HG03521 (cell line): Measurements from ENCODE around the gene TBX21.

Source experiments
- ATAC-seq: cut with Tn5 transposase; IDR thresholded peaks from one replicate; pipeline ENCODE4 v1.9.1; 2021; ENCODE audit warnings: mild to moderate bottlenecking, moderate library complexity; ENCODE audit not compliant: unreplicated experiment

Gene TBX21, protein sequence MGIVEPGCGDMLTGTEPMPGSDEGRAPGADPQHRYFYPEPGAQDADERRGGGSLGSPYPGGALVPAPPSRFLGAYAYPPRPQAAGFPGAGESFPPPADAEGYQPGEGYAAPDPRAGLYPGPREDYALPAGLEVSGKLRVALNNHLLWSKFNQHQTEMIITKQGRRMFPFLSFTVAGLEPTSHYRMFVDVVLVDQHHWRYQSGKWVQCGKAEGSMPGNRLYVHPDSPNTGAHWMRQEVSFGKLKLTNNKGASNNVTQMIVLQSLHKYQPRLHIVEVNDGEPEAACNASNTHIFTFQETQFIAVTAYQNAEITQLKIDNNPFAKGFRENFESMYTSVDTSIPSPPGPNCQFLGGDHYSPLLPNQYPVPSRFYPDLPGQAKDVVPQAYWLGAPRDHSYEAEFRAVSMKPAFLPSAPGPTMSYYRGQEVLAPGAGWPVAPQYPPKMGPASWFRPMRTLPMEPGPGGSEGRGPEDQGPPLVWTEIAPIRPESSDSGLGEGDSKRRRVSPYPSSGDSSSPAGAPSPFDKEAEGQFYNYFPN

DNA sequence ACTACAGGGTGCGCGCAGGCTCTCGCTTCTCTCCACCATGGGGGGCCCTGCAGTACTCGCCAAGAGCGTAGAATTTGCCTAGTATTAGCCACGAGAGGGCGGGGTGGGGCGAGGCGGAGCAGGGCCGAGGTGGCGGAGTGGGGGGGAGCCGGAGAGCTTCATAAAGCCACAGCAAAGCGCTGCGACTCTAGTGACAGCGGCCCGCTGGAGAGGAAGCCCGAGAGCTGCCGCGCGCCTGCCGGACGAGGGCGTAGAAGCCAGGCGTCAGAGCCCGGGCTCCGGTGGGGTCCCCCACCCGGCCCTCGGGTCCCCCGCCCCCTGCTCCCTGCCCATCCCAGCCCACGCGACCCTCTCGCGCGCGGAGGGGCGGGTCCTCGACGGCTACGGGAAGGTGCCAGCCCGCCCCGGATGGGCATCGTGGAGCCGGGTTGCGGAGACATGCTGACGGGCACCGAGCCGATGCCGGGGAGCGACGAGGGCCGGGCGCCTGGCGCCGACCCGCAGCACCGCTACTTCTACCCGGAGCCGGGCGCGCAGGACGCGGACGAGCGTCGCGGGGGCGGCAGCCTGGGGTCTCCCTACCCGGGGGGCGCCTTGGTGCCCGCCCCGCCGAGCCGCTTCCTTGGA is at the start of gene TBX21:
Gene TBX21 (plus strand): TSS at position 190 of the 627 bp plus-strand sequence. CDS start 219 bp downstream, at position 409.
- peak; percentile 42 for ATAC-seq

DNA sequence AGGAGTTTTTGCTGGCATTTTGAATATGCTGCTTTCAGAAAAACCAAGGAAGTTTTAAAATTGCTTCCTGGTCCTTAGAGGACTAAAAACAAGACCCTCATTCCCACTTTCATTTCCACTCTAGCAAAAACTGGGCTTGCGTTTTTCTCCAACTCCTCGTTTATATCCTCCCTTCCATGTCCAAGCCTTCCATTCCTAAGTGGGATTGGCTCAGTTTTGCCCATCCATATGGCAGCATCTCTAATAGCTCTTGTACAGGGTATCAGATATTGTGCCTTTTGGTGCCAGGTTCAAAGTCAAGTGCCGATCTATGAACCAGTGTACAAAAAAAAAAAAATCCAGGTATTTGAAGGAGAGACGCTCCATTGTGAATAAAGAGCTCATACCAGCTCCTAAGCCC is 49.0 kb upstream of the TBX21 start:
- no peak for ATAC-seq

DNA sequence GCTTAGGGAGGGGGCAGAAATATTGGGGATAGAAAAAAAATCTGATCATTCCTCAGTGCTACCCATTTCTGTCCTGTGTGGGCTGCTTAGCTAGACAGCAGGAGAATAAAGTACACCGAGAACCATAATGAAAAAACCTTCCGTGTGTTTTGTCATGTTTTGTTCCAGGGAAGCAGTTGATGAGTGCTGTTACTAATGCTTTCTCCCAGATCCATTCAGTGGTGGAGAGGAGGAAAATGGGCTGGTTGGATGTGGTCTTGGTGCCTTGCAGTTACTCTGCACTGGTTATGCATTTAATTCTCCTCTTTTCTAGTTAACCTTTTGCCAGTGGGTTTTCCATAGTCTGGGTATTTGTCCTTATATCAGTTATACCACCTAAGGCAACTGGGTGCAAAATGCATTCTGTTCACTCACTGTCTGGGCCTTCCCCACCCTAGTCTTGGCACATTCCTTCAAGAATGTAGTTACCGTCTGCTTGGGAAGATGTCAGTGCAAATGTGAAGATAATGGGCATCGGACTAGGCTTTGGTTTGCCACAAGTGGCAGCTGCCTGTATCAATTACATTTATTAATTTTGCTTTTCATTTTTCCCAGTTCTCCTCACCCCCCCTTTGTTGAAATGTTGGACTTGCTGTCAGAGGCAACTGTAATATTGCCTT is 48.4 kb upstream of the TBX21 start:
- no peak for ATAC-seq

DNA sequence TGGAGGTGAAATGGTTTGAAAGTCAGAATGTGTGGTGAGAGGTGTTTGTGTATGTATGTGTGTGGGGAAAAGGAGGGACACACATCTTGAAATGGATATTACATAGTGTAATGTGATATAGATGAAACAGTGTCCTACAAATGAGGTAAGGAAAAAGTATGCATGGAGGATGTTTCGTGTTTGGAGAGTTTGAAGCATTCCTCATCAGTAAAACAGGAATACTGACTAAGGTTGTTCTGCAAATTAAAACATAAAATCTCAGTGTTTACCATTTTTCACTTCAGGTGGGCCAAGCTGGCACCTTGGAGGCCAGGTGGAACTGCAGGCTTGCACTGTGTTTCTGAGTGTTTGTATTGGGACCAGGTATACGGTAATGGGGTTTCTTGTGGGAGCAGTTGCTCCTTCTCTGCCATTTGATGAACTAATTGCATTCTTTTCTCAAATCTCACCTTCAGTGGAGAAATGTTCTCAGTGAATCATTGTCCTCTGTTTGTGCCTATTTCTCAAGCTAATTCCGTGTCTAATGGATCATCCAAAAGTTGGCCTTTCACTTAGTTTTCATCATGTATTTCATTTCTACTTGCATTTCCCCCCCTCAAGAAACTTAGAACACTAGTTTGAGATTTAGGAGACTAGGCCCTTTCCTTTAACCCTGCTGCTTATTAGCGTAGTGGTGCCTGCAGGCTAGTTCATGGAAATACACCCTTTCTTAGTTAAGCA is 47.3 kb upstream of the TBX21 start:
- no peak for ATAC-seq

DNA sequence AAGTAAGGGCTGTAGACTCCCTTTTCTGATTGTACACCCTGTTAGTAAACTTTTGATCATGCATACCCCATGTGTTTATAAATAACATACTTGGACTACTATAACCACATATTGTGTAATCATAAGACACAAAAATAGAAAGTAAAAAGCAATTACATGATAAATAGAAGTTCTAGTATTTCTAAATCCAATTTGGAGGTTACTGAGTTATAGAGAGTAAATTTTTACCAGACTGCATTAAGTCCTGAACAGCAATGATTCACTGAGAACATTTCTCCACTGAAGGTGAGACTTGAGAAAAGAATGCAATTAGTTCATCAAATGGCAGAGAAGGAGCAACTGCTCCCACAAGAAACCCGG is 46.8 kb upstream of the TBX21 start:
- no peak for ATAC-seq

DNA sequence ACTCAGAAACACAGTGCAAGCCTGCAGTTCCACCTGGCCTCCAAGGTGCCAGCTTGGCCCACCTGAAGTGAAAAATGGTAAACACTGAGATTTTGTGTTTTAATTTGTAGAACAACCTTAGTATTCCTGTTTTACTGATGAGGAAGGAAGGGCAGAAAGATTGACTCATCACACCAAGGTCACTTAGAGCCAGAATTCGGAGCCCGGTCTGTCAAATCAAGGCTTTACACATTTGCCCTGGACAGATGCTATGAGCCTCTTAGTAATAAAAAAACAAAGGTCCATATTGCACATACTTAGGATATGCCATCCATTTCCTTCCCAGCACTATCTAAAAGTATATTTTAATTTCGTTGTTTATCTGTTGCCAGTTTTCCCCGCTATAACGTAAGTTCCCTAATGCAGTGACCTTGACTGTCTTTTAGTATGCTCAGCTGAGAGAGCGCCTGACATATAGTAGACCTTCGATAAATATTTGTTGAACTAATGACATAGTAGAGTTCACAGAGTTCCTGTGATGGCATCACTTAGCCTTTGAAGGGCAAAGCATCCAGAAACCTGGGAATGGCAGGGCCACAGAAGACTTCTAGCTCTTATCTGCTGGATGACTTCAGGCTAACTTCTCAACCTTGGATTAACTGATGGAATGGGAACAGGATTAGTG is 46.2 kb upstream of the TBX21 start:
- no peak for ATAC-seq

DNA sequence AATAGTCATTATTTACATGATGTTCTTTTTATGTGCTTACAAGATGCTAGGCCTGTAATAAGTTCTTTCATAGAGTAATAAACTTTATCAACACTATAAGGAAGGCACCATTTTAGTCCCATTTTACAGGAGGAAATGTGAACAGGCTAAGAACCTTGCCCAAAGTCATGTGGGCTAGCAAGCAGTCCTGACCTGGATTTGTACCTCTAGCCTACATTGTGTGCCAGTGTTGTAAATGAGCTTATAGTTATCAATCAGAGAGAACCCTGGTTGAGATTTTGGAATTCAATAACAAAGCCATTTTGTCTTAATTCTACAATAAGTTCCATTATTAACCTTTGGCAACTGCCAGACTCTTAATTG is 45.7 kb upstream of the TBX21 start:
- ATAC-seq, result no peak

DNA sequence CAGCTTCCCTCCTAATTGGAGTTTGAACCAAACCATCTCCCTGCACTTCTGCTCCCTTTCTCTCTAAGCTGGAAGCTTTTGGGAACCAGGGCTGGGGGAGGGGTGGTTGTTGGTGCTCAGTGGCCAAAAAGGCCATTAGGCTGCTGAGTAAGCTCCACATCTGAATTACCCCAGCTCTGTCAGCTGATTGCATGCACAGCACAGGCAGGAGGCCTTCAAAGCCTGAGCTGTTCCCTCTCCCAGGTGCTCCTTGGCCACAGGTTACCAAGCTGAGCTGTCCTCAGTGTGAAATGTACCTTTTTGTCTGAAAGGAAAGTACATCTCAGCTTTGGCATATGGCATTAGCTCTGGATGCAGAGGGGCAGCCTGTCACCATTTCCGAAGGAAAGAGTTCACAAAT is 45.3 kb upstream of the TBX21 start:
- no peak for ATAC-seq

DNA sequence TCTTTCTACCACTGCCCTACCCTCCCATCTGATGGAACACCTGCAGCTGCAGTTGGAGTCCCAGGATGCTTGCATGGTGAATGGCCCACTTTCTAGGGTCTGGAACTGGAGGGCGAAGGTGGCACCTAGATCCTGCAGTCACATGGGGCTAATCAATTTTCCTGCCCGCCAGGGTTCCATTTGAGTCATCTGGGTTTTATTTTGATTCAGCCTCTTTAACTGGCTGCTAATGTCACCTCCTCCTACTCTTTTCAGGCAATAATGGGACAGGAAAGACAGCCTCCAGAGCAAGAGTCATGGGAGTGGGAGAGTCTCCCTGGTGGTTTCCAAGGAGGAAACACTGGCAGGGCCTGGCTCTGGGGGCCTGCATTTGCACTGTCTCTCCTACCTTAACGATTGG is 42.9 kb upstream of the TBX21 start:
- ATAC-seq, result no peak

DNA sequence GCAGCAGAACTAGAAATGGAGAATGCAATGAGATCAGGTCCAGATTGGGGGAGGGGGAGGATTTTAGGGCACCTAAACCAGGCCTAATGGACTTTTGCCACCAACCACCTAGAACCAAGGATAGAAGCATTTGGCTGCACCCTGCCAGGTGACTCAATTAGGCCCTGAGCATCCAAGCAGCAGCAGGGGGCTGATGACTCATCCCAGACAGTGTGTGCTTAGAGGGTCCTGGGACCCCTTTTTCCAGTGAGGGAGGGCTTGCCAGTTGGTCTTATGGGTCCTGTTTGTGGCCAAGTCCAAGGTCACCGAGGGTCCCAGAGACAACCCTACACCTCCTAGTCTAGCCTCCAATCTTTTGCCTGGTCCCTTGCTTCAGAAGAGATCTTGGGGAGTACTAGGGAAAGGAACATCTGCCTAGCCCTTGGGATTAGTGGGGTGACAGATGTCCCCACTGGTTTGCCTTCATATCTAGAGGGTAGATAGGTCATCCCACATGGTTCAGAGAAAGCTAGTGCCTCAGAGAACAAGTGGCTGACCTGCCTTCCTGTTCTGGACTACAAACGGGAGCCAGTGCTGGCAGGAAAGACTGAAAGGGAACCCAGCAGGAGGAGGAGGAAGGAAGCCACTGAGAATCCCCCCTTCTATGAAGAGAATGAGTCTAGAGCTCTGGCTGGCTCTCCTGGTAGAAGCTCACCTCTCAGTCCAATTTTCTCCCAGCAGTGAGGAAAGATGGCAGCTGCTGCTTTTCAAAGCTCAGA is 40.7 kb upstream of the TBX21 start:
- ATAC-seq, result no peak

DNA sequence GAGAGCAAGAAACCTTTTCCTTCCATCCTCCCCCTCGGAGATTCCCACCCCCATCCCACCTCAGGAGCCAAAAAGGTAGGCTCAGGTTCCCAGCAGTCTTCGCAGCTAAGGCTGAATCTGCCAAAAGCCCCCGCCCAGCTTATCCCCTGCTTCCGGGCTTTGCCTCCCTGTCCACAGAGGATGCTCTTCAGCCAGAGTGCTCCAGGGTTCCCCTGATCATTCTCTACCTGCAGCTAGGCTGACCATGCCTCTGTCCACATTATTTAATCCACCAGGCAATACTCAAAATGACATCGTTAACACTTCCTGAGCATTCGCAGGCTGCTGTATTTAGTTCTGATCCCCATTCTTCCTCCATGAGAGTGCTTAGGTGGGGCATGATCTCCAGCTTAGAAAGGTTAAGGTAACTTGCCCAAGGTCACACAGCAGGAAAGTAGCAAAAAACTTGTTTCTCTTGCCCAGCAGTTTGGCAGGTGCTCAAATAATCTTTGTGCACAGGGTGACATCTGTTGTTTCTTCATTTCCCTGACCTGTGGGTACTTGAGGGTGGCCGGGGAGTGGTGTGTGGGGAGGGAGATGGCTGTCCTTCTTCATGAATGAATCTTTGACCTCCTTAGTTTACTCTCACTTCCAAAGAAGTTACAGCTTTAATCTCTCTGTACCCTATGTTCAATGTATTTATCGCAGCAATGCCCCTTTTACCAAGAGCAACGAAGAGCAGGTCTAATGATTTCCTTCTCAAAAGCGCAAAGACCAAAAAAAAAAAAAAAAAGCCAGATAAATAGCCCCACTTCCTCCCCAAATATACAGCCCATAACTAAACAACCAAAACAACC is 39.9 kb upstream of the TBX21 start:
- no peak for ATAC-seq

DNA sequence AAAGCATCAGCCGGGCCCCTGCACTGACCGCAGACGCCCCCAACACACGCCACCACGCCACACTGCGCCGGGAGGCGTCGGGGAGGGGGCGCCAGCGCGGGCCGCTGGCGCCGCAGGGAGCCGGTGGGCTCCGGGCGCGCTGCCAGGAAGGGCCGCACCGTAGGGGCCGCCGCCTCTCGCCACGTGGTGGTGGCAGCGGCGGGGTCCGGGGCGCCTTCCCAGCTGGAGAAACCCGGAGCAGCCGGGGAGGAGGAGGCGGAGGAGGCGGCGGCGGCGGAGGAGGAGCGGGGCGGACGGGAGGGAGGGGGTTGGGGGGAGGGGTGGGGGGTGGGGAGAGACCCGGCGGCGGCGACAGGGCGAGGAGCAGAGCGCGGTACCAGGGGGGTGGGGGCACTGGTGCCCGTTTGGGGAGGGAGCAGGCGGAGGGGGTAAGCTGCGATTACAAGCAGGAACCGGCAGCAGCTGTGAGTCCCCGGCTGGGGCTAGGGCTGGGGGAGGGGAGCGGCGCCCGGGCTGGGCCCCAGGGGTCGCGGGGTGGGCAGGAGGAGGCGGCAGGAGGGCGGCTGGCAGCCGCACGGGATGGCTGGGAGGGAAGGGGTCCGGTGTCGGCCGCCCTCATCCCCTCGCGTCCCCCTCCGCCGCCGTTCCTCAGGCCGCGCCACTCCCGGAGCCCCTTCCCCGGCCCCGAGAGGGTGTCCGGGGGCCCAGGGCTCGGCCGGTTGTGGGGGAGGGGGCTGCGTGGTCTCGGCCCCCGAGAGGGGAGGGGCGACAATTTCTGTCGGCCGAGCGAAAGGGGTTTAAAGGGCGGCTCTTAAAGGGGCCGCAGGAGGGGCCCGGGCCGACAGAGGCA is 39.1 kb upstream of the TBX21 start, which contains the start of gene TBKBP1:
Gene TBKBP1 (plus strand): TSS at position 431 of the 850 bp plus-strand sequence. CDS start 1,952 bp downstream, outside the sequence.
- no peak for ATAC-seq

DNA sequence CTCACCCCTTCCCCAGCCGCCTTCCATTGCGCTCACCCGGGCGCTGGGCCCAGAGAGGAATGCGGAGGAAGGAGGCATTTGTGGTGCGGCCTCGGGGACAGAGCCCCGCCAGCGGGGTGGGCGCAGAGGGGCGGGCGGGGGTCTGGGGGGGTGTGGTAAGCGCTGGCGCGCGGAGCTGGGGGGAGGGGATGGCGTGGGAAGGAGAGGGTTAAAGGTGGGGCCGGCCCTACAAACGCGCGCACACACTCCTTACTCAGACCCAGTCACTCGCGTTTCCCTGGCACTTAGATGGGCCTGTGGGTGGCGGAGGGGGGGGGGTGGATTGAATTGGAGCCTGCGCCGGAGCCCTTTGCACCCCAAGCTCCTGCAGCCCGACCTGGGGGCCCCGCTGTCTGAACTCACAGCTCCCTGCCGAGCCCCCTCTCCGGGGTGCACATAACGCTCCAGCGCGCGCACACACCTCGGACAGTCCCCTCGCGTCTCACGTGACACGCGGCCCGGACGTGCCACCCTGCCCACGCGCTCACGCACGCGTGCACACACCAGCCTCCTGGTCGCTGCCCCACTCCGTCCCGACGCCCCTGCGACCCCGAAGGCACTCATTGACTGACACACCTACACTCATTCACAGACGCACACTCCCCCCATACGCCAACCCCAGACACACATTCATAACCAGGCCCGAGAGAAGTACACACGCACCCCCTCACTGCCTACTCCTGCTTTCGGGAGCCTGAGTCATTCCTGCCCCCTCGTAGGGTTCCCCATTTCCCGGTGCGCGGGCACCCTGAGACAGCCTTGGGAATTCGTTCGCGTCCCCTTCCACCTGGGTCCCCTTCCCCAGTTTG is 38.2 kb upstream of the TBX21 start:
- ATAC-seq, result no peak

DNA sequence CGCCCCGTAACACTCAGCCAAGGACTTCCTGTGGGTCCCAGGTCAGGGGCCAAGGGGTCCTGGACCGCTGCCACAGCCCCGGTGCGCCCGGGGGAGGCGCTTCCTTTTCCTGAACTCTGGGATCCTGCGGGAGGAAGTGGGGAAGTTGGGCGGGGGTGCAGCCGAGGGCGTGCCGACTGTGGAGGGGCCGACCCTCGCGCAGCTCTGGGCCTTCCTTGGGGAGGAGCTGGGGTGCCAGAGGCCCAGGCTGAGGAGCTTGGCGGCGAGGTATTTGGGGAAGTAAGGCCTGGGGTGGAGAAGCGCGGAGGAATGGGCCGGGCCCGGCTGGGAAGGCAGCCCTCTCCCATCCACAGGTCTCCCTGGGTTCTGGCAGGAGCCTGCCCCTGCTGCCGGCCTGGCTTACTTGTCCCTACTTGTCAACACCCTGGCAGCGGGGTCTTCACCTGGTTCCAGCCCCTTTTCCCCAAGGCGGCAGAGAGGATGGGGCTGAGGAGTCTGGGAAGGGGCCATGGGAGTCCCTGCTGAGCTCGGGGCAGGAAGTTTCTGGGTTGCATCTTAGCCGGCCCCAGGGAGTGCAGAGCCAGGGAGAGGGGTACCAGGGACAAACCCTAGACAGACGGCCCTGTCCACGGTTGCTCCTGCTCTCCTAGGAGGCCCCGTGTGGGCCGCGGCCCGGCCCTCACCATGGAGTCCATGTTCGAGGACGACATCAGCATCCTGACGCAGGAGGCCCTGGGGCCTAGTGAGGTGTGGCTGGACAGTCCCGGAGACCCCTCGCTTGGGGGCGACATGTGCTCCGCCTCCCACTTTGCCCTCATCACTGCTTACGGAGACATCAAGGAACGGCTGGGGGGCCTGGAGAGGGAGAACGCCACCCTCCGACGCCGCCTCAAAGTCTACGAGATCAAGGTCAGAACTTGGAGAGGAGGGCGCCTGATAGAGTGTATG is 37.3 kb upstream of the TBX21 start:
- ATAC-seq, result no peak

DNA sequence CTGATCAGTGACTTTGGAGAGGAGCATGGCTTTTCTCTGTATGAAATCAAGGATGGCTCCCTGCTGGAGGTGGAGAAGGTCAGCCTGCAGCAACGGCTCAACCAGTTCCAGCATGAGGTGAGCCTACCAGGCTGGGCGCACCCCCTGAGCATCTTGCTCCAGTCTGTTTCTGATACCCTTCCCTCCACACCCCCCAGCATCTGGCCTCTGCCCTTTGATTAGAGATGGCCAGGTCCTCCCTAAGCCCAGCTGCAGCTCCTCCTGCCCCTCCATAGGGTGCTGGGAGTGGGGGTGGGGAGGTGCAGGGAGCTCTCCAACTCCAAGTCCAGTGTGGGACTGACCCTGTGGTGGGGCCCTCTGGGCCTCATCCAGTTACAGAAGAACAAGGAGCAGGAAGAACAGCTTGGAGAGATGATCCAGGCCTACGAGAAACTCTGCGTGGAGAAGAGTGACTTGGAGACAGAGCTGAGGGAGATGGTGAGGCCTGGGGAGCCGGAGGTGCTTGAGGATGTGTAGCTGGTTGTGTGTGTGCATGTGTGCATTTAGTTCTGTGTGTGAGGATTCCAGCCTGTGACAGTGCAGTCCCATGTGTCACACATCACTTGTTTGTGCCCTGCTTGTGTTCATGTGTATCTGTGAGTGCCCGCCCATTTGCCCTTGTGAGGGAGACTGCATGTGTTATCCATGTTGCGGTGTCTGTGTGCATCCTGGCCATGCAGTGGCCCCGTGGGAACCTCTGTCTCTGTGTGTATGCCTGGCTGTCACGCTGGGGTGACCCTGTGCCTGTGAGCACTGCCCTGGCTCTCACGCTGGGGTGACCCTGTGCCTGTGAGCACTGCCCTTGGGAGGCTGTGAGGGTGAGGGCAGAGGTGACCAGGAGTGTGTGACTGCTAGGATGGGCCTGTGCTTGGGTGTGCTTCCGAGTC is 36.1 kb upstream of the TBX21 start:
- no peak for ATAC-seq
